ENCODE results near the gene KIAA1614. TPM values are rescaled to one million over a fixed set of nuclear protein-coding genes. Genes with fewer than 3 reads are reported as not detected.
"Not testable (repeated sequence)": the region's sequence is repeated elsewhere in the genome, so short reads cannot be mapped to it uniquely, and the experiment has no call there.

The KIAA1614 gene
- total RNA-seq, 1 donor from 2014 or later: 3.6 TPM

DNA sequence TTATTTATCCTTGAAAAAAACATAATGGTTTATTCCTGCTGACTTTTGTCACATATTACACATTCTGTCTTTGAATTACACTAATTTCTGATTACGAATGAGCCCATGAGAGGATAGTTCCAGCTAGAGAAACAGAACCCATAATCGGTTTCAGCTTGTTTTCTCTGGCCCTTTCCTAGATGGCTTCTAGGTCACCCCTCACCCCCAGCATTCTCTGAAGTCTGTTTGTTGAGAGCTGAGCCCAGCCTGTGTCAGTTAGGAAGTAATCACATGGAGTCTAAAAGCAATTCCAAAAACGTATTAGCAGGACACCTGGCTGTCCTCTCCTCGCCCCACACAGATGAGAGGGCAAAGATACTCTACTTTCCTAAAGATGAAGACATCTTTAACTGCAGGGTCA is 48.9 kb downstream of the KIAA1614 start:
- no peak for DNase-seq (ENCODE audit: low read depth in 2 of 2)

DNA sequence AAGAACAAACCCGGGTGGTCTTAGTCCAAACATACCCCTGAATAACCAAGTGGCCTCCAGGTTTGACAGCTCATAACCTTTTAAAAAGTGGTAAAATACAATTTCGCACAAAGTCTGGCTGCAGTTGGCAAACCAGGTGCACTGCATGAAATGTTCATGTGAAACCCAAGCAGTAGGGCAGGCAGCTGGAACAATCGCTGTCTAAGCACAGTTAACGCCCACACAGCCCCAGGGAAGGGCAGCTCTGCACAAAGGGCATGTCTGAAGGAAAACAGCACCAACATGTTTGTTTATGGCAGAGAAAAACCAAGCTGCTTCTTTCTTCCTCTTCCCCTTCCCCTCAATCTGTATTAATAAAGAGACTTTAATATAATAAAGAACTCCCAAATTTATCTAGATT is 49.5 kb downstream of the KIAA1614 start:
- no peak for DNase-seq (ENCODE audit: low read depth in 2 of 2)

DNA sequence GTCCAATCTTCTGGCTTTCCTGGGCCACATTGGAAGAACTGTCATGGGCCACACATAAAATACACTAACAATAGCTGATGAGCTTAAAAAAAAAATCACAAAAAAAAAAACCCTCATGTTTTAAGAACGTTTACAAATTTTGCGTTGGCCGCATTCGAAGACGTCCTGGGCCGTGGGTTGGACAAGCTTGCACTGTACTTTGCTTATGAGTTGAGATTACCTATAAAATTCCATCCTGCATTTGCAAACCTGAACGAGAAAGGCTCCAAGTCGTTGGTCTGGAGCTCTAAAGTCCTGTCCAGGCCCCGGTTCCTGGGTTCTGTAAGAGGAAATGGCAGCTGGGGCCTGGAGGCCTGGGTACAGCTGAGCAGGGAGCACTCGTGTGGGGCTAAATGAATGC is 51.4 kb downstream of the KIAA1614 start:
- DNase-seq (ENCODE audit: low read depth in 2 of 2): no peak

DNA sequence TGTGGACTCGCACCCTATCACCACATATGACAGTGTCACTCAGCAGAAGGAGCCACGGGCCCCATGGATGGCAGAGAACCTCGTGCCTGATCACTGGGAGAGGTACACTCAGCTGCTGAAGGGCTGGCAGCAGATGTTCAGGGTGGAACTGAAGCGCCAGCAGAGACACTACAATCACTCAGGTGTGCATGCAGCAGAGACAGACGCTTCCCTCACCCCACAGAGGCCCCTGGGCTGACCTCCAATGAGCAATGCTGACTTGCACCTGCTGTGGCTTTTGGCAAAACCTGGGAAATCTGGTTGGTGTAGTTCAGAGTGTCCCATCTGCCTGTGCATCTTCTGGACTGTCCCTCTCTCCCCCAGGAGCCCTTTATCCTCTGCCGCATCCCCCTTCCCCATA is 51.9 kb downstream of the KIAA1614 start:
- DNase-seq (ENCODE audit: low read depth in 2 of 2): no peak

DNA sequence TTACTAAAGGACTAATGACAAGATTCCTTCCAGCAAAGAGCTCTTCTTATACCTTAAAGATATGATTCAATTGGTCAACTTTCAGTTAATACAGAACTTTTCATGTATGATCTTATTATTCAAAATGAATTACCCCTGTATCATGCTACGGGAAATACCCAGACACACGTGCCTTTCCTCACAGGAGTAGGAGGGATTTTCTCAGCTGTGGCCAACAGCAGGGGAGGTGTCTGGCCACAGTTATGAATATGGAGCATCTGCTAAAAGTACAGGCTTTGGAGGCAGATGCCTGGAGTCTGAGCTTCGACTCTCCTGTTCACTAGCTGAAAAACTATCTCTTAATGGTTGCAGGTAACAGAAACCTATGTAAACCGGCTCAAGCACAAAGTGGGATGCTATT is 53.6 kb downstream of the KIAA1614 start:
- no peak for DNase-seq (ENCODE audit: low read depth in 2 of 2)

DNA sequence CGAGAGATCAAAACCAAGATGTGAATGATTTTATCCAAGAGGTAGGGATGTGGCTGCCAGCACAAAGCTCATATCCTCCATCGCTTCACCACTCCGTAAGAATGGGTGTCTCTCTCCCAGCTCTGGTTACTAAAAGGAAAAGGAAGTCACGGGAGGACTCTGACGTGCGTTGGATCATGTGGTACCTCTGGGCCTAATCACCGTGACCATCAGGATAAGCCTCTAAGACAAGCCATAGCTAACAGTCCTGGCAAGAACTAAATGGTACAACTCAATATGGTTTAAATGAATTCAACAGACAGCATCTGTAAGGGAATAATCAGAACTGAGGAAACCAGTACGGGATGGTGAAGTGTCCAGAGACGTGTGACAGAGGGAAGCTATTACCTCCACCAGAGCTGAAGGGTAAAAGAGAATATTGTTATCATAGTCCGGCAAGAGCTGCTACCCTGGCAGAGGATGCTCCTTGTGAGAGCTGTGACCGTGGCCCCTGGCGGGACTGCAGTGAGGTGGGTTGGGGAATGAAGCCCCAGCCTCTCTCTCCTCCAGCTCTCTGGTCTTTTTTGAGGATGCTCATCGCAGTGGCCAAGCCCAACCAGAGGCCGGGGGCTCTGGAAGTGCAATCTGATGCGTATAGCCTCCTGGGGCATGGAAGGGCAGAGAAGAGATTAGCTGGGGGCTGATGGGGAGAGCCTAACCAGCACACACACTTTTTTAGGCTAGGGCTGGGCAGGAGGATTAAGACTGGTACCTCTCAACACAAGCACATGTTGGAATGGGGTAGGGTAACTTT is 54.2 kb downstream of the KIAA1614 start:
- DNase-seq (ENCODE audit: low read depth in 2 of 2): no peak

DNA sequence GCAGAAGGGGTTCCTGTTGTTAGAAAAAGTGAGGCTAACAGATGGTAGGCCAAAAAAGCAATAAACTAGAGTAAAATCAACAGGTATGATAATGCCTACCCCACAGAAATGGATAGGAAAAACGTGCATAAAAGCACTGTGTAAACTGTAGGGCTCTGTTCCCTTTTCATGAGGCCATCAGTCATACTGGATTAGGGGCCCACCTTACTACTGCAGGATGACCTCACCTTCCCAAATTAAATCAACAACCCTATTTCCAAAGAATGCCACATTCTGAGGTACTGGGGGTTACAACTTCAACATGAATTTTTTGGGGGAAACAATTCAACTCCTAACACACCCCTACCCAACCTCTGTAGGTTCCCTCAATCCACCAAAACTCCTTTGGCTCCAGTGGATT is 54.9 kb downstream of the KIAA1614 start:
- DNase-seq (ENCODE audit: low read depth in 2 of 2): no peak

DNA sequence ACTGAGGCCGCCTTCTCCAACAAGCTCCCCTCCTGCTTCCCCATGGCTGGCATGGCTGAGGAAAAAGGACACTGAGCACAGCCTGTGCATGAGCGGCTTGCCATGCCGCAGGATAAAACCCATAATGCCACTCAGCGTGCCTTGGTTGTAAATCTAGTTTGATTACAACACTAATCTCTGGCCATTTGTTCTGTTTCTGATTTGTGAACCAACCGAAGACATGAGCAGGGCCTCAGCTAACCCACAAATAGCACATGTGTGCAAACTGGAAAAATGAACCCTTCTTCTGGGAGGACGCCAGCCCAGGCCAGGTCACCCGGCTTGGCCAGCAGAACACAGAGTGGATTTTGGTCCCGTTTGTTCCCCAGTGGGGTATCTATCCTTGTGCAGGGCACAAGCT is 56.1 kb downstream of the KIAA1614 start:
- not testable (repeated sequence) for DNase-seq (ENCODE audit: low read depth in 2 of 2)

DNA sequence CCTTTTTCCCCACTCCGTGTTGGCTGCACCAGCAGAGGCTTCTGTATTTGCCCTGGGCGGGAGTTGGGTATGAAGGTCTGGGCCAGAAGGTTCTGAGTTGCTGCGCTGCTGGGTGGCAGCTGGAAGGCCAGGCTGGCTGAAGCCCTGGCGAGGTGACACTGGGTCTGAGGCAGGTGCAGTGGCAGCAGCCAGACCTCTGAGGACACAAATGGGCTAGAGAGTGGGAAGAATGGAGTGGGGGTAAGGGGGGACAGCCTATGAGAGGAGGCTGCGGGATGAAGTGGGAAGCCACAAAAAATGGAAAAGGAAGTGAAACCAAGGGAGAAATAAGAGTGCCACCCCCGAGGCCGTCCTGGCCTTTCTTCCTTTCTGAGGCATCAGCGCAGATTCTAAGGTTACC is 56.7 kb downstream of the KIAA1614 start:
- no peak for DNase-seq (ENCODE audit: low read depth in 2 of 2)

DNA sequence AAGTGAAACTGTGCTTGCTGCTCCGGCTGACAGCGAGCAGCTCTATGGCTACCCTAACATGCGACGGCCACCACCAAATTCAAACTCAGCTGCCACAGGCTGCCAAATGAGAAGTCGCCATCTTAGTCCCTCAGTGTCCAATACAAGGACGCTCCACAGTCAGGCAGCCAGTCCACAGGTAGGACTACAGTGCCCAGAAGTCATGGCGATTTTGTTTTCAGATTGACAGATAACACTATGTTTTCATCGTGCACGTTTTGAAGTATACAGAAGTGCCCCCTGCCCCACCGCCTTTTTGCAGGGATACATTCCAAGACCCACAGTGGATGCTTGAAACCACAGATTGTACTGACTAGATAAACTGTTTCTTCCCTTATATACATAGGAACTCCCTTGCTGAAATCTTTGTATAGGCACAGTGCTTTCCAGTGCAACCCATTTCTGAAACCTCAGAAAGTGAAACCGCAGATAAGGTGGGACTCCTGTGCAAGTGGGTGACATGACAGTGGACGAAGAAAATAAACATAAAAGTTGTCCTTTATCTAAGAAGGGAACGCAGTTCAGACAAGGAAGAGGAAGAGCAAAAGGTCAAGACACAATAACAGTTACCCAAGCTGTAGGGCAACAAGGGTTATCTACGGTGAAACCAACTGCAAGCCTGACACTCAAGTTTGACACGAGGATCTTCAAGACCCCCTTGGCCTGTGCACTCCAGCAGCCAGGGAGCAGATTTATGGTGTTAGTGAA is 57.8 kb downstream of the KIAA1614 start:
- DNase-seq (ENCODE audit: low read depth in 2 of 2): no peak

DNA sequence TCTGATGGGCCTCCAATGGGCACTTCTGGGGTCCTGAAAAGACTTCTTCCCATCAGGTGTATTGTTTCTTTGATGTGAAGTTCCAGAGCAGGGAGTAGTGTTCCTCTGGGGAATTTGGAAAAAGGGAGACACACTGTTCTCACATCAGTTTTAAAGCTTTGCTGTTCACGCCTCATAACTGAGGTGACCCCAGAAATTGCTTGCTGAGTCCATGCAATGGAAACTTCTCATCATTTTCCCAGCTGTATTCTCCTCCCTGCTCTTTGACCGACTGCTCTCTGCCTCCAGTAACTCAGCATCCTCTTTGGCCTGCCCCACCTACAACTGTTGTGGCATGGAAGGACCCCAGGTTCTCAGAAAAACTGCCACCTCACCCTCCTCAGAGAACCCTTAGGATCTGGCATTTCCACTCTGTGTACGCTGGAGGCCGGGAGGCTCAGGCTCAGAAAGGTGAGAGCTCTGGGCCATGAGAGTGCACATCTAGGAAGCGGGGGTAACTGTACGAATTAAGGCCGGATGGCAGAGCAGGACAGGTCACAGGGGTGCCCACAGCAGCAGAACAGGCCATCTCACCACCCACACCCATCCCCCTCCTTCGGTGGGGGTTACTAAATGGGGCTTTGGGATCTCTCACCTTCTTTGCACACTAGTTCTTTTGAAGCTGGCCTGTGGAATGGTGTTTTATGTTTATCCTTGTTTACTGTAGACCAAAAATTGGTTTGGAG is 58.7 kb downstream of the KIAA1614 start:
- no peak for DNase-seq (ENCODE audit: low read depth in 2 of 2)

DNA sequence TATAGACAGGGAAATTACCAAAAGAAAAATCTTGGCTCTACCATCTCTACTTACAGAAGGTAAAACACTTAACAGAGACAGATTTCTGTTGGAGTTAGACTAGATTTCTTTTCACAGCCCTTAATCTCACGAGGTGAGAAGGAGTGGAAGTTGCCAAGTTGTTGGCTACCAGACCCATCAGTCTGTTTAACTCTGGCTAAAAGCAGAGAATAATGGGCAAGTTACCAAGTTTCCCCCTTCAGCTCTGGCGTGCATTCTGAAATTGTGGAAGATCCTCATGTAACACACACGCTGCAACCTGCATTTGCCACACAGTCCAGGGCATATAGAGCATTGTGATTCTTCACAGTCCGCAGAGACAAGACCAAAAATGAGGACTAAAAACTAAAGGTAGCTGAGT is 60.7 kb downstream of the KIAA1614 start:
- no peak for DNase-seq (ENCODE audit: low read depth in 2 of 2)

DNA sequence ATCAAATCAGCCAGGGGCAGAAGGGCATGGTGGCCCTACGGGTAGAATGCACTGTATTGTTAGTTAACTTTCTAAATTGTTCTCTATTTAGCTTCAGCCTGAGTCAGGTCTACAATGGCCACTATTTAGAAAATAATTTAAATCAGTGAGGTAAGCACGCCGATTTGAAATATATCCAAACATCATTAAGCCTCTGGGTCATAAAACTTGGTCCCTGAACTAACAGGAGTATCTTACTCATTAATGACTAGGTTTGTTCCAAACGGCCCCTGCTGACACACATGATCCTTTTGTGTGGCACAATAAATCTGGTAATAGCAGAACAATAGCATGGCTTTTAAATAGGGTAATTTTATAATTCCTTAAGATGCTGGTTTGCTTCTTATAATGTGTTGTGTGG is 61.5 kb downstream of the KIAA1614 start:
- no peak for DNase-seq (ENCODE audit: low read depth in 2 of 2)

DNA sequence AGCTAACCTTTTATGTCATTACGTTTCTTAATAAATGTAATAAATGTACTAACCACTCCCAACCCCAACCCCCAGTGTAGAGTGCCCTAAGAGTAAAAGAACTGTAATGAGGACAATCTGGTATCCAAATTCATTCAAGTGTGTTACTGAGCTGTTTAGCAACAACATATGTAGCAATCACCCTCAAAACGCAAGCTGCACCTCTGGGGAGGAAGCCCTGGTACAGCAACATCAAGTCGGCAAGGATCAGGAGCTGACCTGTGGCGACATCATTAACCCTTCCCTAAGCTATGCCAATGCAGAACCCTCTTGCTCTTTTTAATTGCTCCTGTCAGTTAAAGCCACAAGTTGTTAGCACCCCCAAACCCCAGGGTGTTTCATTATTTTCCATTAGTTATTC is 62.9 kb downstream of the KIAA1614 start:
- no peak for DNase-seq (ENCODE audit: low read depth in 2 of 2)

DNA sequence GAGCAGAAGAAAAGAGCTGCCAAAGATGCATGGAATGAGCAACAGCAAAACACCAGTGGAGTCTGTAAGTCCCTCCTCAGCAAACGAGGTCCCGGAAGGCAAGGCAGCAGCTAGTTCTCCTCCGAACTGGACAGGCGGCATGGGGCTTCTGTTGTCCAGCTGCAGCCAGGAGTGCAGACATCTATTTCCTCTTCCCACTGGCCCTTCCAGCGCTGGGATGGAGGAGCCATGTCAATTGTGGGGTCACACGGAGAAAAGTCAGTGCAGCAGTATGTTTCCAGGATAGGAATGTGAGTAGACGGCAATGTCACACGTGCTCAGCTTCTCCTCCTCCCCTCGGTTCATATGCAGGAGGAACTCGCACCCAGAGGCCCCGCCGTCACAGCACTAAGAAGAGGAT is 63.5 kb downstream of the KIAA1614 start:
- no peak for DNase-seq (ENCODE audit: low read depth in 2 of 2)

DNA sequence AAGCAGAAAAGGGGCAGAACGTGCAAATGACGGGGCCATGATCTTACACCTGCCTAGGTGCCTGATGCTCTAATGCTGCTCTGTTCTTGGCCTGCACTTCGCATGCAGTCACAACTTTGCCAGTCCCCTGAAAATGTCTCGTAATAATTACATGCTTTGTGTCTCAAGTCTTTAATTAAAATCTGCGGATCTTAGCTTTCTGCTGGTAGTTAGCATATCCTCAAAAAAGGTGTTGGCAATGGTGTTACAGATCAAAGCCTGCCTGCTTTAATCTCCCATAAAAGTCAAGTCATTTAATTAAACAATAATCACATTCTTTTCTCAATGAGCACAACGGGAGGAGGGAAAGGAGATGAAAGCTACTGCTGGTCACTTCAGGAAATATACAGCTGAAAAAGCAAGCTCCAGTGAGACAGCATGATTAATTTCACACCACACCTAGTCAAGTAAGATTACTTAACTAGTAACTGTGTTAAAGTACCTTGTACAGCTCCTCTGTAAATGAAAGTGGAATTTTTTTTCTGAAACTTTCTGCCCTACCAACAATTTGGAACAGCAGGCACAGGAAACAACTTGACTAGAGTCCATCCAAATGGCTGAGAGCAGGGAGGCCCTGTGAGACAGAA is 64.1 kb downstream of the KIAA1614 start:
- no peak for DNase-seq (ENCODE audit: low read depth in 2 of 2)

DNA sequence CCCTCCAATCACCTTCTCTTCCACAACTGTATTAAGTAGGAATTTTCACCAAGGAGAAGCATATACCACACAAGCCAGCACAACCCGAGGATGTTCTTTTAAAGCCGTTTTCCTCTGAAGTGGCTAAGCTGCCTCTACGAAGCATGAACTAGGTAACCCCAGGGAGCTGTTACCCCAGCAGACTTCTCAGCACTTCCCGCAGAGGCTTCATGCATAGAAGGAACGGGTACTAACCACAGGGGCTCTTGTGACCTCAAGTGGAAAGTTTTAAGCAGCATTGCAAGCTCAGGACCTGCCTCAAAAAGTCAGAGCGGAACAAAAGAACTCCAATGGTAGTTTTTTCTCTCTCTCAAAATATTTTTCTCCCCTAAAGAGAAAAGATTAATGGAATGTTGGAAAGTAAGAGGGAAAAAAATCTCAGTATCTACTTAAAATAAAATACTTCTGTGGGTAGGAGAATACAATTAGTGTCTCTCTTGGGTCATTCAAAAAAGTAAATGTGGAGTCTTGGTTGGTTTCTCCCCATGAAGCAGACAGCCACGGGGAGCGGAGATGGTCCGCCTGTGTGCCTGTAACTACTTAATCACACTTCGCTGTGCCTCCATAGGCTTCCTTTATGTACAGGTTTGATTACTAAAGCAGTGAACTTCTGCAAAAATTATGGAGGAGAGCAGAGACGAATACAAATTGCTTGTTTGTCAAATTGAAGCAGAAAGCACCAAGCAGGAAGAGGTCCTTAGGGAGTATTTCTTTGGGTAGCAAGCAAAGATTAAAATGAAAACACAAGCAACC is 69.1 kb downstream of the KIAA1614 start:
- DNase-seq (ENCODE audit: low read depth in 2 of 2): no peak

DNA sequence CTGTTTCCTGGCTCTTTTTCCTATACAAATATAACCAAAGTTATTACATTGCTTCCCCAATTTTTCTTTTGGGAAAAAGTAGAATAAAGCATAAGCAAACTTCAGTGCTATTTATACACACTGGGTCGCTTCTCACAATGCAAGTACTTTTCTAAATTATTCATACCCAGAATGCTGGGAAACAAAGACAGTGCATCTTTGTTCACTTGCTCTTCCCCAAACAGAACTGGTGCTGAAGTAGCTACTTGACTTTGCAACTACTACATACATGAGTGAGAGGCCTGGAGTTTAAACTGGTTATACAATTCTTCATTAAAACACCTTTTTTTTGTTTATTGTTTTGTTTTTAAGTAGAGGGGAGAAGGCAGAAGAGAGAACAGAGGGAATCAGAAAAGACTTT is 69.7 kb downstream of the KIAA1614 start:
- no peak for DNase-seq (ENCODE audit: low read depth in 2 of 2)

DNA sequence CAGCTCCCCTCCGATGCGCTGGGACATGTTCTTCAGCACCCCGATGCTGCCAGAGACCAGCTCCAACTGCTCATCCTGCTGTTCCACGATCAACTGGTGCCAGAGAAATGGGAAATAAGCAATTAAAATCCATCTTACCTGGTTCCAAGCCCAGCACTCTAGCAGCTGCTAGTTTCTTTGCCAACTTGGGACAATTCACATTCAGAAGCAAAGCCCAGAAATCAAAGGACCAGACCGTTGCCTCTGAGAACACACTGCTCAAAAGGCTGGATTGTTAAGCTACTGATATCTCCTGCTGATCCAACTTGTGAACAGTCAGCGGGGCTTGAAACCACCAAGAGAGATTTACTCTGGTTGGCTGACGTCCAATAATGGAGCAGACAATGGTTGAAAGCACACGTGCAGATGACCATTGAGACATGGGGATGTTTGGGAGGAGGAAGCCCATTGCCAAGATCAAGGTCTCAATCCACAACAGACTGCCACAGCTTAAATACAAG is 75.6 kb downstream of the KIAA1614 start:
- DNase-seq (ENCODE audit: low read depth in 2 of 2): peak; percentile 35 to 44

DNA sequence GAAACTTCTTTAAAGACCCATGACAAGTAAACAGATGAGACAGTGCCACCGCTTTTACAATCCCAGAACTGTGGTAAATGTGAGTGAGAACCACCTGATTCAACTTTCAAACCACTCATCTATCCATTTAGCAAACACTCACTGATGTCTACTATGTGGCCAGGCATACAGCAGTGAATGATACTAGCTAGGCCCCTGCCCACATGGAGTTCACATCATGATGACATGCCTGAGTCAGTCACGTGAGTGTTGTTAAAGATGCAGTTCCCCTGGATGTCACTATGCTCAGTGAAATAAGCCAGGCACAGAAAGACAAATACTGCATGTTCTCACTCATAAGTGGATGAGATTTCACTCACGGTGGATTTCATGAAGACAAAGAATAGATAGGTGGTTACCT is 81.6 kb downstream of the KIAA1614 start:
- no peak for DNase-seq (ENCODE audit: low read depth in 2 of 2)
